ENCODE results near the gene FBXW10B. TPM values are rescaled to one million over a fixed set of nuclear protein-coding genes. Genes with fewer than 3 reads are reported as not detected.
"Not testable (repeated sequence)": the region's sequence is repeated elsewhere in the genome, so short reads cannot be mapped to it uniquely, and the experiment has no call there.

The FBXW10B gene
- total RNA-seq, 6 donors from 2014 or later = 0.34 to 11.1 (median 2.7) TPM

DNA sequence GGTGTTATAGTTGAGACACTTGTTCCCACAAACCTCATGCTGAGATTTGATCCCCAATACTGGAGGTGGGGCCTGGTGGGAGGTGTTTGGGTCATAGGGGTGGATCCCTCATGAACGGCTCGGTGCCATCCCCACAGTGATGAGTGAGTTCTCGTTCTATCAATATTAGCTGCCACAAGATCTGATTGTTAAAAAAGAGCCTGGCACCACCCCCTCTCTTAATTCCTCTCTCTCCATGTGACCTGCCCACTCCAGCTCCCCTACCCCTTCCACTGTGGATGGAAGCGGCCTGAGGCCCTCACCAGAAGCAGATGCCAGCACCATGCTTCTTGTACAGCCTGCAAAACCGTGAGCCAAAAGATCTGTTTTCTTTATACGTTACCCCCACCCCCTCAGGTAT is 33.5 kb upstream of the FBXW10B start:
- no peak for ATAC-seq (ENCODE audit: low FRiP score in 2 of 2)
- Histone ChIP-seq H3K9me3 (no peaks in the 10 kb centered on the region), H3K4me3 (no peak overlapping the region), H3K27me3 (no peaks in the 10 kb centered on the region), H3K36me3 (no peaks in the 10 kb centered on the region), H3K27ac (no peak overlapping the region), H3K4me1 (peaks cover 8 to 33% (median 26%) of the 10 kb centered on the region in 4 donors)
- 81 to 90% methylated on average over 6 of the region's 6 CpGs for WGBS, 2 donors
- DNase-seq = no peak
- TF ChIP-seq, protein P1, sequence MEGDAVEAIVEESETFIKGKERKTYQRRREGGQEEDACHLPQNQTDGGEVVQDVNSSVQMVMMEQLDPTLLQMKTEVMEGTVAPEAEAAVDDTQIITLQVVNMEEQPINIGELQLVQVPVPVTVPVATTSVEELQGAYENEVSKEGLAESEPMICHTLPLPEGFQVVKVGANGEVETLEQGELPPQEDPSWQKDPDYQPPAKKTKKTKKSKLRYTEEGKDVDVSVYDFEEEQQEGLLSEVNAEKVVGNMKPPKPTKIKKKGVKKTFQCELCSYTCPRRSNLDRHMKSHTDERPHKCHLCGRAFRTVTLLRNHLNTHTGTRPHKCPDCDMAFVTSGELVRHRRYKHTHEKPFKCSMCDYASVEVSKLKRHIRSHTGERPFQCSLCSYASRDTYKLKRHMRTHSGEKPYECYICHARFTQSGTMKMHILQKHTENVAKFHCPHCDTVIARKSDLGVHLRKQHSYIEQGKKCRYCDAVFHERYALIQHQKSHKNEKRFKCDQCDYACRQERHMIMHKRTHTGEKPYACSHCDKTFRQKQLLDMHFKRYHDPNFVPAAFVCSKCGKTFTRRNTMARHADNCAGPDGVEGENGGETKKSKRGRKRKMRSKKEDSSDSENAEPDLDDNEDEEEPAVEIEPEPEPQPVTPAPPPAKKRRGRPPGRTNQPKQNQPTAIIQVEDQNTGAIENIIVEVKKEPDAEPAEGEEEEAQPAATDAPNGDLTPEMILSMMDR (IDR thresholded peaks at IDR 0.05) = no peak
- TF ChIP-seq POLR2AphosphoS5 (IDR thresholded peaks at IDR 0.05) (no peak), POLR2A (IDR thresholded peaks at IDR 0.05) (no peak), EP300 (IDR thresholded peaks at IDR 0.05) (no peak)

DNA sequence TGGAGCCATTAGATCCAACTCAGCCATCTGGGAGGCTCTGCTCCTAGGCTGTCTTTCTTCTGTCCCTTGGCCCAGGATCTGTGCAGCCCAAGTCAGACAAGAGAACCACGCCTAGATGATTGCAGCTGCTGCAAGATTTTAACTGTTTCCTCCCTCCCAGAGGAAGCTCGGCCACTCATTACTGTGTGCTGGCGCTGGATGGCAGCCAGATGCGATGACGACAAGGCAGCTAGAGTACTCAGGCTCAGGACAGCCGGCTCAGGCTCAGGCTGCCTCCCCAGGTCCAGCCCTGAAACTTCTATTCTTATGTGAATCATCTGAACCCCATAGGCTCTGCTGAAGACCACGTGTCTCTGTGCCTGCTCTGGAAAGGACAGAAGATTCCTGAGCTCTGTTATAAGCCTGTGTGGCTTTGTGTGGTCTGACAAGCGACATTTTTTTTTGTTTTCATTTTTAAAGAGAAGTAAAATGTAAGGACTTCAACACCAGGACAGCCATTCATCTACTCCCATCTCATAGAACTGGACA is 32.1 kb upstream of the FBXW10B start:
- Histone ChIP-seq H3K4me1 (peaks cover 8 to 33% (median 26%) of the 10 kb centered on the region in 4 donors), H3K4me3 (peak overlapping the region; percentile 4 to 67 (median 52)), H3K27ac (peak overlapping the region; percentile 70 to 84 (median 80)), H3K9me3 (no peaks in the 10 kb centered on the region), H3K27me3 (no peaks in the 10 kb centered on the region), H3K36me3 (no peaks in the 10 kb centered on the region)
- DNase-seq (peak; percentile 53 to 98), ATAC-seq (ENCODE audit: low FRiP score in 2 of 2) (peak; percentile 95 to 96)
- WGBS, 2 donors = 0 to 3% methylated on average over 3 to 8 of the region's 8 CpGs
- TF ChIP-seq EP300 (IDR thresholded peaks at IDR 0.05) (peak in 2 of 4 donors; percentile 22 to 74), POLR2A (IDR thresholded peaks at IDR 0.05) (peak in 1 of 4 donors; percentile 69), POLR2AphosphoS5 (IDR thresholded peaks at IDR 0.05) (peak; percentile 86 to 90)
- TF ChIP-seq, protein P1 (IDR thresholded peaks at IDR 0.05) = no peak

DNA sequence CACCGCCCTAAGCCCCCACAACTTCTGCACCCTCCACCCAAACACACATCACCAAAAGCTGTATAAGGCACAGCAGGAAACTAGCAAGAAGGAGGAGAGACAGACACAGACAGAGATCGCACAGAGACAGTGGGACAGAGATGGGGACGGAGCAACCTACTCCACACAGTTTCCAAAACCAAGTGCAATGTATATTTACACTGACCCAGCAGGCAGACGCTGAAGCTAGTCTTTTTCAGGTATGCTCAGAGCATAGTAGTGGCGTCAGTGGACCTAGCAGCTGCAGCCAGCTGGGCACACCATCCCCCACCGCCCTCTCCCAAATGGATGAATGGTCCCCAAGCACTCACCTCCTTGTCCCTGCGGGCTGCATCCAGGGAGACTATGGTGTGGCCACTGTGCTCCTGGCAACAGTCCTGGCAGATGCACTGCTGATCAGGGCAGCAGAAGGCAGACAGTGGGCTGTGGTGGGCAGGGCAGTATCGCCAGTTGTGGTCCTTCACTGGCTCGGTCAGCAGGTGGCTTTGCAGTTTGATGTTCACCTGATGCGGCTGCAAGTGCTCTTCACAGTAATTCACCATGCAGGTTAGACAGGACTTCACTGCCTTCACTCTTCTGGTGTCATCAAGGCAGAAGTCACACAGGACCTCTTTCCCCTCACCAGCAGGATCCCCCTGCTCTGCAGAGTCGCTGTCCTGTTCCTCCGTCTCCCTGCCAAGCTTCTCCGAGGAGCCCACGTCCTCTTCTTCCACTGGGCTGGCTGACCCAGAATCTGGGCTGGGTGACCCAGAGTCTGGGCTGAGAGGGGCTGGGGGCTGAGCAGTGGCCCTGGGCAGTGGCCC is 31.5 kb upstream of the FBXW10B start:
- no peak for DNase-seq
- WGBS, 2 donors = 29 to 34% methylated on average over 9 to 14 of the region's 14 CpGs
- TF ChIP-seq POLR2AphosphoS5 (IDR thresholded peaks at IDR 0.05) = no peak
- no peak for TF ChIP-seq EP300 (IDR thresholded peaks at IDR 0.05)
- TF ChIP-seq, protein P1 (IDR thresholded peaks at IDR 0.05) = peak in 2 of 6 experiments; percentile 6 to 22
- TF ChIP-seq POLR2A (IDR thresholded peaks at IDR 0.05) = peak in 1 of 4 donors; percentile 36
- peak overlapping the region; percentile 75 to 84 (median 80) for H3K27ac ChIP-seq
- H3K36me3 ChIP-seq = no peaks in the 10 kb centered on the region
- ATAC-seq (ENCODE audit: low FRiP score in 2 of 2) = peak in 1 of 2 donors; percentile 21
- H3K27me3 ChIP-seq = no peaks in the 10 kb centered on the region
- H3K4me3 ChIP-seq = peak overlapping the region; percentile 4 to 67 (median 52)
- peaks cover 8 to 33% (median 26%) of the 10 kb centered on the region in 4 donors for H3K4me1 ChIP-seq
- H3K9me3 ChIP-seq = no peaks in the 10 kb centered on the region

DNA sequence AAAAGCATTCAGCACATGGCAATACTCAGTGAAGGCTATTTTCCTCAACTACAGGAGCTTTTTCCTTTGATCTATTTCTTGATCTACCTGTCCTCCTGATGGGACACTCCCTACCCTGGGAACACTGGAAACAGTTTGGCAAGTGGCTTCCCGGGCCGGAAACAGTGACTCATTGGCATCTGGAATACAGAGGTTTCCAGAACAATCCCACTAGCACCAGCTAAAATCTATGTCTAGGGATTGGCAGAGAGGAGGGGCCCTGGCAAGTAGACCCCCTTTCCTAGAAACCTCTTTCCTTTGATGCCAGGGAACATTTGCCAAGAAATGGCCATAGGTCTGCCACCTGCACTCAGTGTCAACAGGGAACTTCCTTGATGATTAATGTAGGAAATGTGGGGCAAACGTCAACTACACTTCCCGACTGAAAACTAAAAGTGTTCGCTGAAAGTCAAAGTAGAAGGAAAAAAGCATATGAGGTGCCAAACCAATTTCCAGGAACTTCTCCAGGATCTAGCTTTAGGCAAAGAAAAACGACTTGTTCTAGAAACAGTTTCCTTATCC is 30.4 kb upstream of the FBXW10B start:
- ATAC-seq (ENCODE audit: low FRiP score in 2 of 2) = no peak
- Histone ChIP-seq H3K36me3 (no peaks in the 10 kb centered on the region), H3K9me3 (no peaks in the 10 kb centered on the region), H3K4me3 (peak overlapping the region in 3 of 4 donors; percentile 46 to 67 (median 59)), H3K27me3 (no peaks in the 10 kb centered on the region), H3K27ac (peak overlapping the region; percentile 75 to 84 (median 80)), H3K4me1 (peaks cover 16 to 39% (median 33%) of the 10 kb centered on the region in 4 donors)
- peak in 1 of 2 donors; percentile 72 for DNase-seq
- 8 to 11% methylated on average over 6 of the region's 6 CpGs for WGBS, 2 donors
- peak; percentile 50 to 65 for TF ChIP-seq POLR2AphosphoS5 (IDR thresholded peaks at IDR 0.05)
- no peak for TF ChIP-seq POLR2A (IDR thresholded peaks at IDR 0.05)
- peak in 3 of 4 donors; percentile 23 to 81 (median 71) for TF ChIP-seq EP300 (IDR thresholded peaks at IDR 0.05)

DNA sequence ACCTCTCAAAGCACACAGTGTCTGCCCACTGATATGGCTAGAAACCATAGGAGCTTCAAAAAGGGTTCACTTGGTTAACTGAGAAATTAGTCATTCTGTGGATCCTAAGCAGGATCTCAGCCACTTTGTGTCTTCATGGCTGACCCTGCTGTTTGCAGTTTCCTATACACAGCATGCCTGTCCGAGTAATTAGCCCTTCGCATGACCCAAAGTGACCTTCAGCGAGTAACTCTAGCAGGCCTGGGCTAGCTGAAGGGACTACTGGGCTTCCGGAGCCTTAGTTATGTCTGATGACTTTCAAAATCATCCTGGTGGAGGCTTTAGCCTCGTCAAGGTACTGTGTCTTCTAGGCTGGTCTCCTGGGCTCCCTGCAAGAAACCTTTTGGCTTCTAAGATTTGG is 28.9 kb upstream of the FBXW10B start:
- 76 to 87% methylated on average over 4 to 5 of the region's 5 CpGs for WGBS, 2 donors
- TF ChIP-seq EP300 (IDR thresholded peaks at IDR 0.05) (no peak), POLR2A (IDR thresholded peaks at IDR 0.05) (no peak), POLR2AphosphoS5 (IDR thresholded peaks at IDR 0.05) (no peak)
- TF ChIP-seq, protein P1 (IDR thresholded peaks at IDR 0.05) = no peak

DNA sequence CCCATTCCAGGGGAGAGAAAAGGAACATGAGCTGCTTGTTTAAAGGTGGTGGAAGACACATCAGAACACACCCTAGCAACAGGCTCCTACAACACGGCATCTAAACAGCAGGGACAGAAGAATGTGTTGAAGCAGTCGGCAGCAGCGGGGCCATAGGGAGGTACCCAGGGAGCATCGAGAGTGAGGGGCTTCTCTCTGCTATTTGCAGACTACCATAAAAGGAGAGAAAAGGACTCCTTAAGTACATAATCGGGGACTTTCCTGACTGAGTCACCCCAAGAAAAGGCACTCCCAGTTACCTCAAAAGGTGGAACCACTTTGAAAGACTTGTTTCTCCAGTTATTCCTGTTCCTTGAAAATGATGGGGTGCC is 26.4 kb upstream of the FBXW10B start:
- not testable (repeated sequence) for H3K36me3 ChIP-seq, H3K27me3 ChIP-seq, H3K9me3 ChIP-seq, DNase-seq, H3K4me3 ChIP-seq
- Histone ChIP-seq H3K27ac (peak overlapping the region; percentile 48 to 75 (median 58)), H3K4me1 (peaks cover 8 to 28% (median 25%) of the 10 kb centered on the region in 4 donors)
- WGBS, 2 donors = 29 to 44% methylated on average over 5 of the region's 5 CpGs
- ATAC-seq (ENCODE audit: low FRiP score in 2 of 2) = peak in 1 of 2 donors; percentile 65

More for the DNA sequence above, 28.9 kb upstream of the FBXW10B start:
- Histone ChIP-seq H3K36me3 (no peaks in the 10 kb centered on the region), H3K27ac (peak overlapping the region in 2 of 4 donors; percentile 36 to 84), H3K27me3 (no peaks in the 10 kb centered on the region), H3K4me1 (peaks cover 16 to 39% (median 33%) of the 10 kb centered on the region in 4 donors), H3K4me3 (peak overlapping the region in 2 of 4 donors; percentile 59 to 67), H3K9me3 (no peaks in the 10 kb centered on the region)
- no peak for DNase-seq
- ATAC-seq (ENCODE audit: low FRiP score in 2 of 2) = no peak

All from upper lobe of left lung (tissue), 6 donors.